H9 (cell line): ENCODE data around the gene ULK4. TPM values are rescaled to one million over a fixed set of nuclear protein-coding genes. Genes with fewer than 3 reads are reported as not detected.

Experiments used
- DNase-seq: peaks from one replicate; pipeline ENCODE4 v3.0.0-alpha.2; 2017
- H2AFZ ChIP-seq: one replicate; pipeline ENCODE4 v1.6.1; 2013; ENCODE audit warnings: mild to moderate bottlenecking, low read length, control low read depth, moderate library complexity
- H2AK5ac ChIP-seq: 2 replicates; pipeline ENCODE4 v1.6.1; 2013; ENCODE audit warnings: low read length, control low read depth, mixed read lengths; ENCODE audit not compliant: insufficient read length
- H2BK120ac ChIP-seq: one replicate; pipeline ENCODE4 v1.6.1; 2013; ENCODE audit warnings: low read depth, mild to moderate bottlenecking, low read length, control low read depth, inconsistent platforms; ENCODE audit not compliant: poor library complexity, severe bottlenecking
- H2BK12ac ChIP-seq: 2 replicates; pipeline ENCODE4 v1.6.1; 2013; ENCODE audit warnings: low read length, control low read depth, mixed read lengths, low read depth; ENCODE audit not compliant: insufficient read length
- H2BK15ac ChIP-seq: 2 replicates; pipeline ENCODE4 v1.6.1; 2013; ENCODE audit warnings: low read depth, low read length, control low read depth
- H2BK20ac ChIP-seq: one replicate; pipeline ENCODE4 v1.6.1; 2013; ENCODE audit warnings: low read depth, mild to moderate bottlenecking, low read length, control low read depth, inconsistent platforms; ENCODE audit not compliant: poor library complexity, severe bottlenecking
- H2BK5ac ChIP-seq: 2 replicates; pipeline ENCODE4 v1.6.1; 2013; ENCODE audit warnings: low read length, control low read depth, mixed read lengths; ENCODE audit not compliant: insufficient read length
- H3K14ac ChIP-seq: 2 replicates; pipeline ENCODE4 v1.6.1; 2013; ENCODE audit warnings: low read length, control low read depth; ENCODE audit not compliant: insufficient read depth
- H3K18ac ChIP-seq: 2 replicates; pipeline ENCODE4 v1.6.1; 2013; ENCODE audit warnings: low read depth, mild to moderate bottlenecking, mixed read lengths, low read length, control low read depth; ENCODE audit not compliant: insufficient read length
- H3K23ac ChIP-seq: 2 replicates; pipeline ENCODE4 v1.6.1; 2013; ENCODE audit warnings: low read length, control low read depth, mixed read lengths, low read depth; ENCODE audit not compliant: insufficient read length
- H3K23me2 ChIP-seq: 2 replicates; pipeline ENCODE4 v1.6.1; 2013; ENCODE audit warnings: low read depth, mild to moderate bottlenecking, mixed read lengths, low read length, control low read depth; ENCODE audit not compliant: insufficient read length, poor library complexity, severe bottlenecking
- H3K27ac ChIP-seq: 2 replicates; pipeline ENCODE4 v1.5.1; 2013; ENCODE audit warnings: low read length, control low read depth, mixed read lengths, low read depth; ENCODE audit not compliant: insufficient read length
- H3K27me3 ChIP-seq: 2 replicates; pipeline ENCODE4 v1.6.1; 2013; ENCODE audit warnings: low read length, control low read depth, inconsistent platforms; ENCODE audit not compliant: insufficient read depth
- H3K4ac ChIP-seq: 2 replicates; pipeline ENCODE4 v1.6.1; 2013; ENCODE audit warnings: low read depth, mild to moderate bottlenecking, control low read depth, inconsistent platforms, low read length, moderate library complexity
- H3K4me1 ChIP-seq: 2 replicates; pipeline ENCODE4 v1.6.1; 2013; ENCODE audit warnings: low read length, control low read depth, inconsistent platforms; ENCODE audit not compliant: insufficient read depth
- H3K4me2 ChIP-seq: 2 replicates; pipeline ENCODE4 v1.6.1; 2013; ENCODE audit warnings: low read length, control low read depth, mixed read lengths; ENCODE audit not compliant: insufficient read length, insufficient read depth
- H3K56ac ChIP-seq: 2 replicates; pipeline ENCODE4 v1.6.1; 2013; ENCODE audit warnings: low read depth, mild to moderate bottlenecking, mixed read lengths, low read length, control low read depth; ENCODE audit not compliant: insufficient read length
- H3K79me1 ChIP-seq: 2 replicates; pipeline ENCODE4 v1.6.1; 2013; ENCODE audit warnings: low read depth, mild to moderate bottlenecking, moderate library complexity, low read length, control low read depth, inconsistent platforms; ENCODE audit not compliant: insufficient read depth, poor library complexity, severe bottlenecking
- H3K79me2 ChIP-seq: 2 replicates; pipeline ENCODE4 v1.6.1; 2013; ENCODE audit warnings: low read length, control low read depth, inconsistent platforms; ENCODE audit not compliant: insufficient read depth
- H3K9ac ChIP-seq: 2 replicates; pipeline ENCODE4 v1.6.1; 2013; ENCODE audit warnings: low read length, control low read depth, mixed read lengths; ENCODE audit not compliant: insufficient read length; ENCODE audit errors: extremely low read depth
- H3K9me3 ChIP-seq: one replicate; pipeline ENCODE4 v1.6.1; 2013; ENCODE audit warnings: low read depth, low read length, inconsistent platforms; ENCODE audit not compliant: control insufficient read depth
- H3T11ph ChIP-seq: one replicate; pipeline ENCODE4 v1.6.1; 2013; ENCODE audit warnings: mild to moderate bottlenecking, low read length, control low read depth, inconsistent platforms
- H4K20me1 ChIP-seq: one replicate; pipeline ENCODE4 v1.6.1; 2013; ENCODE audit not compliant: control insufficient read depth, insufficient read length, insufficient read depth
- H4K5ac ChIP-seq: 2 replicates; pipeline ENCODE4 v1.6.1; 2013; ENCODE audit warnings: low read depth, mild to moderate bottlenecking, mixed read lengths, low read length, control low read depth; ENCODE audit not compliant: insufficient read length
- H4K8ac ChIP-seq: replicated peaks from 2 replicates; pipeline ENCODE4 v1.6.1; 2013; ENCODE audit warnings: low read length, control low read depth, mixed read lengths, low read depth; ENCODE audit not compliant: insufficient read length
- H4K91ac ChIP-seq: 2 replicates; pipeline ENCODE4 v1.6.1; 2013; ENCODE audit warnings: low read depth, mild to moderate bottlenecking, moderate library complexity, mixed read lengths, low read length, control low read depth; ENCODE audit not compliant: insufficient read length
- H3K27ac Mint-ChIP-seq, 3 experiments: 2 replicates in 2 of 3; 3 replicates in 1 of 3; pipeline ENCODE4 v1.8.0; 2020 to 2021; ENCODE audit warnings: mixed read lengths in 3 of 3, mild to moderate bottlenecking in 1 of 3, moderate library complexity in 1 of 3
- H3K27me3 Mint-ChIP-seq: 2 replicates; pipeline ENCODE4 v1.8.0; 2021; ENCODE audit warnings: low read depth, mild to moderate bottlenecking, moderate library complexity, mixed read lengths
- H3K36me3 Mint-ChIP-seq, 3 experiments: 2 replicates in 2 of 3; 3 replicates in 1 of 3; pipeline ENCODE4 v1.8.0; 2020 to 2021; ENCODE audit warnings: low read depth in 3 of 3, mixed read lengths in 3 of 3; ENCODE audit not compliant: insufficient read depth in 1 of 3
- H3K4me1 Mint-ChIP-seq, 2 experiments: 2 replicates each; pipeline ENCODE4 v1.8.0; 2020; ENCODE audit warnings: mixed read lengths in 2 of 2
- H3K4me3 Mint-ChIP-seq, 2 experiments: 2 replicates in 1 of 2; 3 replicates in 1 of 2; pipeline ENCODE4 v1.8.0; 2020 to 2021; ENCODE audit warnings: mild to moderate bottlenecking in 2 of 2, mixed read lengths in 2 of 2, moderate library complexity in 1 of 2
- H3K9me3 Mint-ChIP-seq, 2 experiments: 2 replicates in 1 of 2; 3 replicates in 1 of 2; pipeline ENCODE4 v1.8.0; 2020; ENCODE audit warnings: mild to moderate bottlenecking in 2 of 2, mixed read lengths in 2 of 2, moderate library complexity in 1 of 2
- WGBS: extraction: QIAGEN DNeasy Blood & Tissue Kit; methylation state at CpG from one replicate; pipeline ENCODE4 v1.1.7; 2013; ENCODE audit warnings: missing lambda C conversion rate, low lambda C conversion rate, mixed read lengths; ENCODE audit not compliant: insufficient read length; ENCODE audit errors: extremely low coverage; 5-methylcytosine and 5-hydroxymethylcytosine counted together
- total RNA-seq: library from RNA; stranded (reverse); gene quantifications from 2 replicates; pipeline ENCODE4 v1.2.1, GENCODE V29; 2021
- TF ChIP-seq, protein P1 (sequence below): fragments of 200-600 bp; sonication (generic); conservative IDR thresholded peaks from 3 replicates; pipeline ENCODE4 v1.8.0; 2021; ENCODE audit warnings: antibody characterized with exemption, mild to moderate bottlenecking

The ULK4 gene
- total RNA-seq, 1 experiment from 2014 or later, result 12.9 TPM

DNA sequence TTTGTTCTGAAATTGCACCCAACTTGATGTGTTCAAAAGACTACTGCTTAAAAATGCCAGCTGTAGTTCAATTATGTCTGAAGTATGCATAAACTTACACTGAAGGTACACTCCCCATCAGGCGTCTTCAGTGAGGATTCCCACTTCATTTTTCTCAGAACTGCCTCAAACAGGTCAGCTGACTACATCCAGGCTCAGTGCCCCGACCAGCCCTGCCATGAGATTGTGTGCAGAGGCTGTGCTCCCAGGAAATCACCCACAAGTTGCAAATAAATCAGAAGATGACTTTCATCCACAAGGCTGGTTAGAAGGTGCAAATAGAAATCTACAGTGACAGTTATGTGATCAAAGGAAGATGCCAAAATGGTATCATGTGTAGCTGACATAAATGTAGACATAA lies 711.1 kb downstream of the ULK4 start:
- no peaks in the 10 kb centered on the region for H3K79me2 ChIP-seq
- H3T11ph ChIP-seq, result no peak overlapping the region
- no peak overlapping the region for H2AFZ ChIP-seq
- no peak overlapping the region for H2BK120ac ChIP-seq
- Mint-ChIP-seq H3K4me1 (peaks cover 13 to 17% of the 10 kb centered on the region in 2 experiments), H3K36me3 (no peaks in the 10 kb centered on the region; a peak in 2 of 7 replicates), H3K27ac (no peak overlapping the region), H3K9me3 (peaks cover 0 to 2% of the 10 kb centered on the region in 2 experiments; a peak in 2 of 5 replicates), H3K27me3 (no peaks in the 10 kb centered on the region; the same call in 1 of the 2 replicates), H3K4me3 (no peak overlapping the region)
- no peak overlapping the region for H2BK20ac ChIP-seq
- H3K27ac ChIP-seq, result no peak overlapping the region
- no CpG with 5 or more reads among the region's 2 CpGs for WGBS
- H3K14ac ChIP-seq, result no peak overlapping the region
- no peak overlapping the region for H3K56ac ChIP-seq
- TF ChIP-seq, protein P1, sequence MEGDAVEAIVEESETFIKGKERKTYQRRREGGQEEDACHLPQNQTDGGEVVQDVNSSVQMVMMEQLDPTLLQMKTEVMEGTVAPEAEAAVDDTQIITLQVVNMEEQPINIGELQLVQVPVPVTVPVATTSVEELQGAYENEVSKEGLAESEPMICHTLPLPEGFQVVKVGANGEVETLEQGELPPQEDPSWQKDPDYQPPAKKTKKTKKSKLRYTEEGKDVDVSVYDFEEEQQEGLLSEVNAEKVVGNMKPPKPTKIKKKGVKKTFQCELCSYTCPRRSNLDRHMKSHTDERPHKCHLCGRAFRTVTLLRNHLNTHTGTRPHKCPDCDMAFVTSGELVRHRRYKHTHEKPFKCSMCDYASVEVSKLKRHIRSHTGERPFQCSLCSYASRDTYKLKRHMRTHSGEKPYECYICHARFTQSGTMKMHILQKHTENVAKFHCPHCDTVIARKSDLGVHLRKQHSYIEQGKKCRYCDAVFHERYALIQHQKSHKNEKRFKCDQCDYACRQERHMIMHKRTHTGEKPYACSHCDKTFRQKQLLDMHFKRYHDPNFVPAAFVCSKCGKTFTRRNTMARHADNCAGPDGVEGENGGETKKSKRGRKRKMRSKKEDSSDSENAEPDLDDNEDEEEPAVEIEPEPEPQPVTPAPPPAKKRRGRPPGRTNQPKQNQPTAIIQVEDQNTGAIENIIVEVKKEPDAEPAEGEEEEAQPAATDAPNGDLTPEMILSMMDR, result no peak
- H3K9me3 ChIP-seq, result no peaks in the 10 kb centered on the region
- no peaks in the 10 kb centered on the region for H3K79me1 ChIP-seq
- H3K9ac ChIP-seq, result no peak overlapping the region
- H2BK15ac ChIP-seq, result no peak overlapping the region
- no peaks in the 10 kb centered on the region for H4K20me1 ChIP-seq
- no peak overlapping the region for H4K5ac ChIP-seq
- H2BK5ac ChIP-seq, result no peak overlapping the region
- no peak overlapping the region for H2AK5ac ChIP-seq
- no peaks in the 10 kb centered on the region for H3K23me2 ChIP-seq
- DNase-seq, result no peak
- H2BK12ac ChIP-seq, result no peak overlapping the region
- H3K27me3 ChIP-seq, result no peaks in the 10 kb centered on the region
- H3K4ac ChIP-seq, result no peak overlapping the region
- H3K23ac ChIP-seq, result no peak overlapping the region
- H3K4me1 ChIP-seq, result no peaks in the 10 kb centered on the region
- H4K91ac ChIP-seq, result no peak overlapping the region
- H4K8ac ChIP-seq, result no peak overlapping the region
- H3K18ac ChIP-seq, result no peak overlapping the region
- H3K4me2 ChIP-seq, result no peak overlapping the region
